ENCODE data around the gene DEFB110.

Gene DEFB110

DNA sequence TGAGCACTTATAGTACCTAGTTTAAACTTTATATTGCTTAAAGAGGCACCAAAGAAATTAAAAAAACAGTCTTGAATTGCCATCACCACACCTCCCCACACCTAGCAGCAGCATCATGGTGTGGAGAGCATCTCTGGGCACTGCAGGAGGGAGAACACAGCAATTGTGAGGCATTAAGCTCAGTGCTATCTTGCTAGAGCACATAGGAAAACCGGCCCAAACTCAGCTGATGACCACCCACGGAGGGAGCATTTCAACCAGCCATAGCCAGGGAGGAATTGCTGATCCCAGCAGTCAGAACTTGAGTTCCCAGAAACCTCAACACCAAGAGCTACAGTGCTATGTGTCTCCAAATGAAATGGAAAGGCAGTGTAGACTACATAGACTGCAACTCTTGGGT, 32.9 kb downstream of the DEFB110 start:
- H3K9ac ChIP-seq (ENCODE audit: low read depth, low read length): no peak overlapping the region
- no peaks in the 10 kb centered on the region for H3K4me1 ChIP-seq (ENCODE audit: control insufficient read depth, insufficient read depth, low read length)
- no peaks in the 10 kb centered on the region for H3K9me3 ChIP-seq (ENCODE audit: control insufficient read depth, insufficient read depth, low read length)
- no peaks in the 10 kb centered on the region for H3K27me3 ChIP-seq (ENCODE audit: control insufficient read depth, insufficient read depth, low read length)
- H3K4me3 ChIP-seq (ENCODE audit: low read depth, low read length): no peak overlapping the region
- no peaks in the 10 kb centered on the region for H3K36me3 ChIP-seq (ENCODE audit: control insufficient read depth, insufficient read depth, low read length)

DNA sequence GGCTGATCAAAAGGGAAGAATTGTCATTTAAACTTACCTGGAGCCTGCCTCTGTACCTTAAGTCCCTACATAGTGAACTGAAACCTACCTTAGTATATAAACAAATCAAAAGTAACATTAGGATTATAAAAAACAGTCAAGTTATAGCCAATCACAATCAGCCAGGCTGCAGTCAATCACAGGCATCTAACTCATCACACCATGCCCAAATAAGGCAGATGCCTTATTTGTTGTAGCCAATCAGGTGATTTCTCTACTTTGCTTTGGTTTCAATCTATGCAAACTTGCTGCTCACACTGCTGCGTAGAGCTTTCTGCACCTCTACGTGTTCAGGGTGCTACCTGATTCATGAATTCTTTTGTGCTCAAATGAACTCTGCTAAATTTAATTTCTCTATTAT, 34.0 kb downstream of the DEFB110 start:
- Histone ChIP-seq H3K4me1 (ENCODE audit: control insufficient read depth, insufficient read depth, low read length) (no peaks in the 10 kb centered on the region), H3K9ac (ENCODE audit: low read depth, low read length) (no peak overlapping the region), H3K36me3 (ENCODE audit: control insufficient read depth, insufficient read depth, low read length) (no peaks in the 10 kb centered on the region), H3K4me3 (ENCODE audit: low read depth, low read length) (no peak overlapping the region), H3K27me3 (ENCODE audit: control insufficient read depth, insufficient read depth, low read length) (no peaks in the 10 kb centered on the region), H3K9me3 (ENCODE audit: control insufficient read depth, insufficient read depth, low read length) (no peaks in the 10 kb centered on the region)

DNA sequence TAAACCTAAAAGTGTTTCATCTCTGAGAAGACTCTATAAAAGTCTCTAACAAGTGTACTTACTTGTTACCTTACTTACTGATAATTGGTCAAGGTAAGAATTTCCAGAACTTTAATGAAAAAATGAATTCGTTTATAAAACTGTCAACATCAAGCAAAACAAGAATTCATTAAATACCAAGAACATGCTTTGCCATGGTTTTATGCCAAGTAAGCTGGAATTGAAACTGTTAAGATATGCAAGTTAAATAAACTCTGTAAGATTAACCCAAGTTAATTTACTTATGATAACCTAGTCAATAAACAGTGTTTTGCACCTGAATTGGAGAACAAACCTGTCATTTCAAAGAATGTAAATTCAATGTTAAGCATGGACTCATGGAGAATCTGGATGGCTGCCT, 35.2 kb downstream of the DEFB110 start:
- Histone ChIP-seq H3K27me3 (ENCODE audit: control insufficient read depth, insufficient read depth, low read length) (no peaks in the 10 kb centered on the region), H3K9ac (ENCODE audit: low read depth, low read length) (no peak overlapping the region), H3K9me3 (ENCODE audit: control insufficient read depth, insufficient read depth, low read length) (no peaks in the 10 kb centered on the region)

DNA sequence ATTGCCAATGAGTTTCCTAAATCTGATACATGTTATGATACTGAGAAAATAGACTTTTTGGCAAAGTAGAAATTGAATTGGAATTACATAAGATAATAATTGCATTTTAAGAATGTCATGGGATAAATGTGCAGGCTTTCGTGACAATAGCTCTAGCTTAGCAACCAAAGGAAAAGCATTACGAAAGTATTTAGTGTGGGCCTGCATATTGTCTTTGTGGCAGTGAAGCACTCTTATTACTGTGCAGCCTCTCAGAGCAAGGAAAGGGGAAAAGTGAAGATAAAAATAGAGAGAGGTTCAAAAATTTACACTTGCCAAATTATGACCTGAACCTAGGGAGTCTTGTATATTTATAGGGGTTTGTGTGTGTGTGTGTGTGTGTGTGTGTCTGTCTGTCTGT, 39.7 kb downstream of the DEFB110 start:
- no peaks in the 10 kb centered on the region for H3K27me3 ChIP-seq (ENCODE audit: control insufficient read depth, insufficient read depth, low read length)
- H3K9me3 ChIP-seq (ENCODE audit: control insufficient read depth, insufficient read depth, low read length): no peaks in the 10 kb centered on the region
- no peaks in the 10 kb centered on the region for H3K4me1 ChIP-seq (ENCODE audit: control insufficient read depth, insufficient read depth, low read length)
- no peaks in the 10 kb centered on the region for H3K36me3 ChIP-seq (ENCODE audit: control insufficient read depth, insufficient read depth, low read length)
- H3K9ac ChIP-seq (ENCODE audit: low read depth, low read length): no peak overlapping the region
- H3K4me3 ChIP-seq (ENCODE audit: low read depth, low read length): no peak overlapping the region

More for the DNA sequence above, 35.2 kb downstream of the DEFB110 start:
- Histone ChIP-seq H3K36me3 (ENCODE audit: control insufficient read depth, insufficient read depth, low read length) (no peaks in the 10 kb centered on the region), H3K4me3 (ENCODE audit: low read depth, low read length) (no peak overlapping the region), H3K4me1 (ENCODE audit: control insufficient read depth, insufficient read depth, low read length) (no peaks in the 10 kb centered on the region)

DNA sequence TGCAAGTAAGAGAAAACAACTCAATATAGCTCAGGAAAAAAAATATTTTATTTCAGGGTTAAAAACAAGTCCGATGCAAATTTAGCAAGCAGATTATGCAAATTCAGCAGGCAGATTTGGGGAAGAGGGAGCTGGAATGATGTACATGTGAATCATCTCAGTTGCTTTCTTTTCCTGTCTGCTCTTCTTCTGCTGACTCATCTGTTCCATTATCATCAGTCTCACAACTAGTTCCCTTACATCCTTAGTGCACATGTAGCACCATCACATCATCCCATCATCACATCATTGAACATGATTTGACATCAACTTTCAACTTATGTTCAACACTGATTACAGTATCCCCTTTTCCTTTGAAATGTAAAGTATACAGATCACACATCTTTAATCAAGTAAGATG, 40.9 kb downstream of the DEFB110 start:
- H3K4me3 ChIP-seq (ENCODE audit: low read depth, low read length): no peak overlapping the region
- no peaks in the 10 kb centered on the region for H3K9me3 ChIP-seq (ENCODE audit: control insufficient read depth, insufficient read depth, low read length)
- no peaks in the 10 kb centered on the region for H3K36me3 ChIP-seq (ENCODE audit: control insufficient read depth, insufficient read depth, low read length)
- H3K4me1 ChIP-seq (ENCODE audit: control insufficient read depth, insufficient read depth, low read length): no peaks in the 10 kb centered on the region
- no peaks in the 10 kb centered on the region for H3K27me3 ChIP-seq (ENCODE audit: control insufficient read depth, insufficient read depth, low read length)
- no peak overlapping the region for H3K9ac ChIP-seq (ENCODE audit: low read depth, low read length)

DNA sequence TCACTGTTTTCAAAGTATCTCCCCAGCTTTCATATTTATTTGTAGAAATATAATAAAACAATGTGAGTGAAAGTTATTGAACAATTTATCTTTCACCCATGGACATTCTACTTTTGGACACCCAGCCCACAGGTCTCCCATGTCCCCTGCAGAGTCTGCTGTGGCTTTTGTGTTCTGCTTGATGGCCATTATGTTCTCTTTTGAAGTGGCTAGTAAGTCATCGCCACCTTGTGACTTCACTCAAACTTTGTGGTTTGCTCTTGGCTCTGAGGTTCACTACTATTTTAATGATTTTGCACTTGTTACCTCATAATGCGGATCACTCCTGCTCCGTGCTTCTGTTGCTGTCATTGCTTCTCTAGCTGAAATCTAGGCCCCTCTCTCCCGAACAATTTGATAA, 42.2 kb downstream of the DEFB110 start:
- Histone ChIP-seq H3K9ac (ENCODE audit: low read depth, low read length) (no peak overlapping the region), H3K27me3 (ENCODE audit: control insufficient read depth, insufficient read depth, low read length) (no peaks in the 10 kb centered on the region), H3K4me3 (ENCODE audit: low read depth, low read length) (no peak overlapping the region), H3K36me3 (ENCODE audit: control insufficient read depth, insufficient read depth, low read length) (no peaks in the 10 kb centered on the region), H3K4me1 (ENCODE audit: control insufficient read depth, insufficient read depth, low read length) (no peaks in the 10 kb centered on the region), H3K9me3 (ENCODE audit: control insufficient read depth, insufficient read depth, low read length) (no peaks in the 10 kb centered on the region)

DNA sequence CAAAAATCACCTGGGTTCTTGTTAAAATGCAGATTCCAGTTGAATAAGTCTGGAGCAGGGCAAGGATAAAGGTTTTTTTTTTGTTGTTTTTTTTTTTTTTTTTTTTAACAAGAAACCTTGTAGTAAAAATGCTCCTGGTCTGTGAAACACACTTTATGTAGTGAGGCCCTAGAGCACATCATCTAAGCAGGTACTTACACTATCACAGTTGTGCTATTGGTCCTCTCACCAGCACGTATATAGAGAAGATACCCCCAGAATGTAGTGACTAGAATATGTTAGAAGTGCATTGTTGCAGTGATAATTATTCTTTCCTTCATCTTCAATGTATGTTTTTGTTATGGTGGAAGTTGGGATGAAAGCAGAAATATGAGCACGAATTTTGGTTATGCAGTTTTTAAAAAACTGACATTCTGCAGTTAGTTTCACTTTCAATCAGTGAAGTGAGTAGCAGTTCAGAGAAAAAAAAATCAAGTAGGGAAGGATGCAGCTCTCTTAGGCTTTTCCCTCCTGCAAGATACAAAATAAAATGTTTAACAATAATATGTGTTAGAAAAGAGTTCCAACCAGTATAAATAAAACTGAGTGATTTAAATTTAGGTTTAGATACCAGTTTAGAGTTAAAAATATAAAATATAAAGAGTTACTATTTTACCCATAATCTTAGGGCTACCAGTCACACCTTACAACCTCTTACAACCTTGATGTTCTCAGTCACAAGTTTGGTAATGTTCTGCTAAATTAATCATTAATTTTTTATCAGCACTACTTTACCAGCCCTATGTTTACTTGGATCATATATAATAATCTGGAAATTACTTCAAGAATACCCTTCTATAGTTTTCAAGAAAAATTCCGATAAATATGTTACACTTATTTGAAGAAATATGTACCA, 43.2 kb downstream of the DEFB110 start:
- no peaks in the 10 kb centered on the region for H3K36me3 ChIP-seq (ENCODE audit: control insufficient read depth, insufficient read depth, low read length)
- H3K27me3 ChIP-seq (ENCODE audit: control insufficient read depth, insufficient read depth, low read length): no peaks in the 10 kb centered on the region
- no peak overlapping the region for H3K4me3 ChIP-seq (ENCODE audit: low read depth, low read length)
- no peaks in the 10 kb centered on the region for H3K4me1 ChIP-seq (ENCODE audit: control insufficient read depth, insufficient read depth, low read length)
- no peak overlapping the region for H3K9ac ChIP-seq (ENCODE audit: low read depth, low read length)
- no peaks in the 10 kb centered on the region for H3K9me3 ChIP-seq (ENCODE audit: control insufficient read depth, insufficient read depth, low read length)

DNA sequence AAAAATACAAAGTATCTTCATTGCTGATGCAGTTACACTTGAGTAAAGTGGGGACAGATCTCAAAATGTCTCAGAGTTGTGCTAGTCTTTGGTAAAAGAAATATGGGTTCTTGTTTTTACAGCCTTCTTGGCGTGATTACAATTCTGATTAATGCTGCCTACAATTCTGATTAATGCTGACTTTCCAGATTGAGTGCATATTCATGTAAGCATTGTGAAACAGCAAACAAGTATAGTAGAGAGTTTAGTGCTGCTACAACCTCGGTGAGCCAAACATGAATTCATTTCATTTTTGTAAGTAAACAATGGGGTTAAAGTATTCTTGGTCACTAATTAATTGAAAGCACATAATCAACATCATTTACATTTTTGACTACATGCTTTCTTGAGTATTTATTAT, 52.2 kb downstream of the DEFB110 start, which contains the start of gene DEFB113:
DEFB113 (minus strand) TSS at position 21 of the 400 bp plus-strand sequence; CDS start at position 21, 0 bp downstream.
- H3K9ac ChIP-seq (ENCODE audit: low read depth, low read length): no peak within 1 kb of the TSS
- no peak within 1 kb of the TSS for H3K4me3 ChIP-seq (ENCODE audit: low read depth, low read length)
- no peaks in the 10 kb centered on the region for H3K9me3 ChIP-seq (ENCODE audit: control insufficient read depth, insufficient read depth, low read length)
- peaks cover 7% of the 10 kb centered on the region for H3K4me1 ChIP-seq (ENCODE audit: control insufficient read depth, insufficient read depth, low read length)
- no peaks in the 10 kb centered on the region for H3K36me3 ChIP-seq (ENCODE audit: control insufficient read depth, insufficient read depth, low read length)
- H3K27me3 ChIP-seq (ENCODE audit: control insufficient read depth, insufficient read depth, low read length): no peaks in the 10 kb centered on the region

Data from iPS-15b (cell line).